Testis (tissue), 3 donors: ENCODE data around the gene HSPA12A. TPM values are rescaled to one million over a fixed set of nuclear protein-coding genes. Genes with fewer than 3 reads are reported as not detected.

ENCODE experiments used
- DNase-seq: peaks from one replicate; pipeline ENCODE4 v3.0.0-alpha.2; 2019
- H3K27ac ChIP-seq, 2 donors: fragments of 200-600 bp; sonication (generic); one replicate each; pipeline ENCODE4 v1.5.1; 2019
- H3K27me3 ChIP-seq: fragments of 200-600 bp; sonication (generic); one replicate; pipeline ENCODE4 v1.5.1; 2019
- H3K36me3 ChIP-seq: fragments of 200-600 bp; sonication (generic); one replicate; pipeline ENCODE4 v1.5.1; 2017; ENCODE audit warnings: low read depth; ENCODE audit errors: missing control alignments
- H3K4me1 ChIP-seq: fragments of 200-600 bp; sonication (generic); one replicate; pipeline ENCODE4 v1.5.1; 2019
- H3K4me3 ChIP-seq, 2 donors: fragments of 200-600 bp; sonication (generic); one replicate each; pipeline ENCODE4 v1.5.1; 2017 to 2019
- H3K9me3 ChIP-seq: fragments of 200-600 bp; sonication (generic); one replicate; pipeline ENCODE4 v1.5.1; 2017
- POLR2A ChIP-seq: fragments of 450-650 bp; IDR thresholded peaks from one replicate; pipeline ENCODE4 v1.6.1; 2017; ENCODE audit warnings: antibody characterized with exemption, mild to moderate bottlenecking, moderate library complexity
- WGBS, 2 donors: methylation state at CpG; one replicate each; pipeline ENCODE4 v1.1.5; 2018; 5-methylcytosine and 5-hydroxymethylcytosine counted together
- intact Hi-C: fragments of 100-400 bp; cut with DNase I; formaldehyde crosslinking; loops from one replicate; pipeline ENCODE4 v1.15.1; 2023; ENCODE audit warnings: low total_unique reads
- polyA plus RNA-seq: library from polyadenylated mRNA; stranded (reverse); fragments of 350-450 nt; fragmentation: Illumina TruSeq; extraction: RNeasy Lipid Tissue Mini Kit (QIAGEN cat#74804); gene quantifications from one replicate; pipeline ENCODE4 v1.2.3, GENCODE V29; 2014; ENCODE audit warnings: low read depth, low replicate concordance; ENCODE audit not compliant: insufficient read depth
- total RNA-seq, 2 donors: library from RNA; depleted of rRNA; stranded (reverse); fragments of >200 nt; gene quantifications; one replicate each; pipeline ENCODE4 v1.2.3, GENCODE V29; 2016
- TF ChIP-seq, protein P1 (sequence below), 3 experiments: fragments of 450-650 bp in 2 of 3; fragments of 200-600 bp in 1 of 3; sonication (generic) in 1 of 3; IDR thresholded peaks; one replicate each; pipeline ENCODE4 v1.5.1; 2016 to 2019; ENCODE audit warnings: antibody characterized with exemption in 3 of 3, mild to moderate bottlenecking in 2 of 3, moderate library complexity in 1 of 3

The HSPA12A gene
- total and polyA plus RNA-seq, 3 donors from 2014 or later: 20.9 to 34.6 (median 28.4) TPM

DNA sequence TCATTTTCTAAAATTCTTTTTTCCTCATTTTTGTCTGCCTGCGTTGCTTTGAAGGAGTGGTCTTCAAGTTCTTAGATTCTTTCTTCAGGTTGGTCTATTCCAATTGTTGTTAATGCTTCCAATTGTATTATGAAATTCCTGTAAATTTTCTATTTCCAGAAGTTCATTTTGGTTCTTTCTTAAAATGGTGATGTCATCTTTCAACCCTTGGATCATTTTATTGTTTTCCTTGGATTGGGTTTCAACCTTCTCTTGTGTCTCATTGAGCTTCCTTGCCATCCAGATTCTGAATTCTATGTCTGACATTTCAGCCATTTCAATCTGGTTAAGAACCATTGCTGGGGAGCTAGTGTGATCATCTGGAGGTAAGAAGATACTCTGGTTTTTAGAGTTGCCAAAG is 88.5 kb downstream of the HSPA12A start:
- DNase-seq: no peak
- no peak for TF ChIP-seq POLR2A
- TF ChIP-seq, protein P1, sequence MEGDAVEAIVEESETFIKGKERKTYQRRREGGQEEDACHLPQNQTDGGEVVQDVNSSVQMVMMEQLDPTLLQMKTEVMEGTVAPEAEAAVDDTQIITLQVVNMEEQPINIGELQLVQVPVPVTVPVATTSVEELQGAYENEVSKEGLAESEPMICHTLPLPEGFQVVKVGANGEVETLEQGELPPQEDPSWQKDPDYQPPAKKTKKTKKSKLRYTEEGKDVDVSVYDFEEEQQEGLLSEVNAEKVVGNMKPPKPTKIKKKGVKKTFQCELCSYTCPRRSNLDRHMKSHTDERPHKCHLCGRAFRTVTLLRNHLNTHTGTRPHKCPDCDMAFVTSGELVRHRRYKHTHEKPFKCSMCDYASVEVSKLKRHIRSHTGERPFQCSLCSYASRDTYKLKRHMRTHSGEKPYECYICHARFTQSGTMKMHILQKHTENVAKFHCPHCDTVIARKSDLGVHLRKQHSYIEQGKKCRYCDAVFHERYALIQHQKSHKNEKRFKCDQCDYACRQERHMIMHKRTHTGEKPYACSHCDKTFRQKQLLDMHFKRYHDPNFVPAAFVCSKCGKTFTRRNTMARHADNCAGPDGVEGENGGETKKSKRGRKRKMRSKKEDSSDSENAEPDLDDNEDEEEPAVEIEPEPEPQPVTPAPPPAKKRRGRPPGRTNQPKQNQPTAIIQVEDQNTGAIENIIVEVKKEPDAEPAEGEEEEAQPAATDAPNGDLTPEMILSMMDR (IDR thresholded peaks at IDR 0.05): no peak
- Histone ChIP-seq H3K36me3 (no peaks in the 10 kb centered on the region), H3K27me3 (no peaks in the 10 kb centered on the region), H3K4me1 (no peaks in the 10 kb centered on the region), H3K27ac (no peak overlapping the region), H3K4me3 (no peak overlapping the region), H3K9me3 (no peaks in the 10 kb centered on the region)
- 86% methylated on average over 1 of the region's 1 CpG for WGBS, 2 donors
- intact Hi-C loops: no loop called here

DNA sequence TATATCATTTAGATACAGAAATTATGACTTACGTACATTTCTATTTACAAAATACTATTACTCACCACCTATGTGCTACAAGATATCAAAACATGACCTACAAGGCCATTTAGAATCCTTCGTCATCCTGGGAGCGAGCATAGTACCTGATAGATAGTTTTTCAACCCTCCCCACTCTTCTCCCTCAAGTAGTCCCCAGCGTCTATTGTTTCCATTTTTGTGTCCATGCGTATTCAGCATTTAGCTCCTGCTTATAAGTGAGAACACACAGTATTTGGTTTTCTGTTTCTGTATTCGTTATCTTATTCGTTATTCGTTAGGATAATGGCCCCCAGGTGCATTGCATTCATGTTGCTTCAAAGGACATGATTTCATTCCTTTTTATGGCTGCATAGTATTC is 93.5 kb downstream of the HSPA12A start:
- intact Hi-C loops: no loop called here
- TF ChIP-seq, protein P1 (IDR thresholded peaks at IDR 0.05): no peak
- TF ChIP-seq POLR2A: no peak
- 79% methylated on average over 8 of the region's 8 CpGs for WGBS, 2 donors
- Histone ChIP-seq H3K27me3 (no peaks in the 10 kb centered on the region), H3K27ac (no peak overlapping the region), H3K9me3 (no peaks in the 10 kb centered on the region), H3K36me3 (no peaks in the 10 kb centered on the region), H3K4me1 (no peaks in the 10 kb centered on the region), H3K4me3 (no peak overlapping the region)
- no peak for DNase-seq

DNA sequence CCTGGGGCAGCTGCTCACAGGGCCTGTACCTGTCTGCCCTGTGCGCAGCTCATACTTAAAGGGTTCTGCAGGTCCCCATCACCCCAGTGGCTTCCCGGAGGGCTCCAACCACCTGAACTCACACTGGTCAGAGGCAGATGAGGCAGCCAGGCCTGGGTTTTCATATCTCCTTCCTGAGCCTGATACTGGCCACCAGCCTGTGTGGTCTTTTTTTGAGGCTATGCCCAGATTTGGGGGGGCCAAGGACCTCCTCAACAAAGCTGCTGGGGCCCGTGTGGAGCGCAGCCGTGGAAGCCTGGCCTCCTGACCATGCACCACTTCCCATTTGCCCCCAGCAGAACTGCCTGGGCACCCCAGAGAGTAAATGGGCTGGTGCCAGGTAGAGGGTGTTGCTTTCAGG is 95.9 kb downstream of the HSPA12A start:
- H3K4me1 ChIP-seq: no peaks in the 10 kb centered on the region
- no peak for DNase-seq
- H3K4me3 ChIP-seq: no peak overlapping the region
- no peaks in the 10 kb centered on the region for H3K9me3 ChIP-seq
- no peaks in the 10 kb centered on the region for H3K27me3 ChIP-seq
- H3K36me3 ChIP-seq: no peaks in the 10 kb centered on the region
- no peak overlapping the region for H3K27ac ChIP-seq
- no peak for TF ChIP-seq POLR2A
- WGBS, 2 donors: 86 to 94% methylated on average over 1 to 5 of the region's 5 CpGs
- intact Hi-C loops: no loop called here

DNA sequence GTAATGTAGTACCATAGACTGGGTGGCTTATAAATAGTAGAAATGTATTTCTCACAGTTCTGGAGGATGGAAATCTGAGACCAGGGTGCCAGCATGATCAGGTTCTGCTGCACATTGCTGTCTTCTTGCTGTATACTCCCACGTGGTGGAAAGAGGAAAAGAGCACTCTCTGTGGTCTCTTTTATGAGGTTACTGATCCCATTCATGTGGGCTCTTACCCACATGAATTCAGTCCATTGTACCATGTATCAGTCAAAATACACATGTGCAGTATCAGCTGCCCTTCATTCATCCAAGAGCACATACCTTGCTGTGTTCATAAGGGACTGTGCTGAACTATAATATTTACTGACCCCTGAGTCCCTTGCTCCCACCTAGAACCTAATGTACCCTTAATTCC is 104.5 kb downstream of the HSPA12A start:
- intact Hi-C loops: no loop called here
- Histone ChIP-seq H3K9me3 (no peaks in the 10 kb centered on the region), H3K4me3 (no peak overlapping the region), H3K4me1 (no peaks in the 10 kb centered on the region), H3K27me3 (no peaks in the 10 kb centered on the region), H3K36me3 (no peaks in the 10 kb centered on the region), H3K27ac (no peak overlapping the region)
- TF ChIP-seq, protein P1 (IDR thresholded peaks at IDR 0.05): no peak
- no peak for TF ChIP-seq POLR2A
- no peak for DNase-seq
- WGBS, 2 donors: 6 to 38% methylated on average over 1 of the region's 1 CpG

DNA sequence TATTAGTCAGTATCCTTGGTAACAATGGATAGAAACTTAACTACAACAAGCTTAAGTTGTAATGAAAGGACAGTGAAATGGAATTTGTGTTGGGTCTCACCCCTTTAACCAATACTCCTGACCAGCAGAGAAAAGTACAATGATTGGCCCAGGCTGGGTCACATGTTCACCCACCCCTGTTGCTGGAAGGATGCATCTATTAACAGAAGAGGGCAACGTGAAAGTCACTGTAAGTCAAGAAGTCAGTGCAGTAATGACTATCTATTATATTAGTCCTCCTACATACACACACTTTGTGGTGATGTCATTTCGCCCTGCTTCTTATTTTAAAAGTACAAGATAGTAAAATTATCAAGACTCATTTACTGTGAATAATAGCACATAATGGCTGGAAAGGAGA is 105.4 kb downstream of the HSPA12A start:
- 47 to 50% methylated on average over 2 of the region's 2 CpGs for WGBS, 2 donors
- Histone ChIP-seq H3K27ac (no peak overlapping the region), H3K4me1 (no peaks in the 10 kb centered on the region), H3K36me3 (no peaks in the 10 kb centered on the region), H3K27me3 (no peaks in the 10 kb centered on the region), H3K9me3 (no peaks in the 10 kb centered on the region), H3K4me3 (no peak overlapping the region)
- no peak for DNase-seq
- intact Hi-C loops: no loop called here
- TF ChIP-seq, protein P1 (IDR thresholded peaks at IDR 0.05): no peak
- TF ChIP-seq POLR2A: no peak
